Gastrocnemius medialis (tissue), 4 donors: ENCODE results near the gene C1QTNF1.

Source experiments
- POLR2A ChIP-seq, 2 donors: fragments of 450-650 bp; IDR thresholded peaks; one replicate each; pipeline ENCODE4 v1.6.1; 2017; ENCODE audit warnings: antibody characterized with exemption in 2 of 2, mild to moderate bottlenecking in 2 of 2, moderate library complexity in 2 of 2
- TF ChIP-seq, protein P1 (sequence below), 5 experiments: fragments of 450-650 bp in 3 of 5; fragments of 200-600 bp in 2 of 5; sonication (generic) in 2 of 5; IDR thresholded peaks in 4 of 5; conservative IDR thresholded peaks in 1 of 5; 1 replicate in 4 of 5; 2 replicates in 1 of 5; pipeline ENCODE4 v1.5.1; 2016 to 2019; ENCODE audit warnings: antibody characterized with exemption in 5 of 5, mild to moderate bottlenecking in 3 of 5, moderate library complexity in 3 of 5

DNA sequence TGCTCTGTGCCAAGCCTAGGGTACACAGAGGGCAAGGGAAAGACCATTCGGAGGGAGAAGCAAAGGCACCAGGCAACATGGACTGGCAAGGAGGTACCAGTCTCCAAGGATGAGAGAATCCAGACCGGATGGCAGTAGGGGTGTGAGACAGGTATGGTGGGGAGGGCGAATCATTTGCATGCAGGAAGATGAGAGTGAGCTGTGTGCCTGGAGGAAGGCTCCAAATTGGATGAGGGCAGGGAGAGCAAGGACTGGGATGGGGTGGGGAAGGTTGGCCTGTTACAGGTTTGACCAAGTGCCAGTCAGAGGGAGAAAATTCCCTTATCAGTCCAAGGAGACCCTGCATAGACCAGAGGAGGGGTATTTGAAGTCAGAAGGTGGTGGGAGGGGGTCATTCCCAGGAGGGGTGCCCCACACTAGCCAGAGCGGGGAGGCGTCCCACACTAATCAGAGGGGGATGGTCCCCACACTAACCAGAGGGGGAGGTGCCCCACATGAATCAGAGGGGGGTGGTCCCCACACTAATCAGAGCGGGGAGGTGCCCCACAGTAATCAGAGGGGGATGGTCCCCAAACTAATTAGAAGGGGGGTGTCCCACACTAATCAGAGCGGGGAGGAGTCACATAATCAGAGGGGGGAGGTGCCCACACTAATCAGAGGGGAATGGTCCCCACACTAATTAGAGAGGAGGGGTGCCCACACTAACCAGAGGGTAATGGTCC is 15.1 kb upstream of the C1QTNF1 start:
- TF ChIP-seq, protein P1, sequence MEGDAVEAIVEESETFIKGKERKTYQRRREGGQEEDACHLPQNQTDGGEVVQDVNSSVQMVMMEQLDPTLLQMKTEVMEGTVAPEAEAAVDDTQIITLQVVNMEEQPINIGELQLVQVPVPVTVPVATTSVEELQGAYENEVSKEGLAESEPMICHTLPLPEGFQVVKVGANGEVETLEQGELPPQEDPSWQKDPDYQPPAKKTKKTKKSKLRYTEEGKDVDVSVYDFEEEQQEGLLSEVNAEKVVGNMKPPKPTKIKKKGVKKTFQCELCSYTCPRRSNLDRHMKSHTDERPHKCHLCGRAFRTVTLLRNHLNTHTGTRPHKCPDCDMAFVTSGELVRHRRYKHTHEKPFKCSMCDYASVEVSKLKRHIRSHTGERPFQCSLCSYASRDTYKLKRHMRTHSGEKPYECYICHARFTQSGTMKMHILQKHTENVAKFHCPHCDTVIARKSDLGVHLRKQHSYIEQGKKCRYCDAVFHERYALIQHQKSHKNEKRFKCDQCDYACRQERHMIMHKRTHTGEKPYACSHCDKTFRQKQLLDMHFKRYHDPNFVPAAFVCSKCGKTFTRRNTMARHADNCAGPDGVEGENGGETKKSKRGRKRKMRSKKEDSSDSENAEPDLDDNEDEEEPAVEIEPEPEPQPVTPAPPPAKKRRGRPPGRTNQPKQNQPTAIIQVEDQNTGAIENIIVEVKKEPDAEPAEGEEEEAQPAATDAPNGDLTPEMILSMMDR (IDR thresholded peaks at IDR 0.05 in 4 of 5, conservative IDR thresholded peaks at IDR 0.05 in 1 of 5), result no peak
- no peak for TF ChIP-seq POLR2A (IDR thresholded peaks at IDR 0.05)
